Hepatocyte (in vitro differentiated cells): ENCODE results near the gene RALGAPA2. TPM values are rescaled to one million over a fixed set of nuclear protein-coding genes. Genes with fewer than 3 reads are reported as not detected.

ENCODE experiments used
- DNase-seq: peaks from one replicate; pipeline ENCODE4 v3.0.0-alpha.2; 2016; ENCODE audit warnings: low spot score
- H2AFZ ChIP-seq: fragments of 200-600 bp; sonication (generic); 2 replicates; pipeline ENCODE4 v1.6.0; 2016; ENCODE audit warnings: antibody characterized with exemption, mild to moderate bottlenecking
- H3K27ac ChIP-seq: fragments of 200-600 bp; sonication (generic); 2 replicates; pipeline ENCODE4 v1.5.1; 2016; ENCODE audit warnings: mild to moderate bottlenecking
- H3K27me3 ChIP-seq: fragments of 200-600 bp; sonication (generic); 2 replicates; pipeline ENCODE4 v1.6.1; 2016
- H3K36me3 ChIP-seq: fragments of 200-600 bp; sonication (generic); replicated peaks from 2 replicates; pipeline ENCODE4 v1.5.1; 2016; ENCODE audit warnings: low read depth; ENCODE audit not compliant: insufficient read depth
- H3K4me1 ChIP-seq: fragments of 200-600 bp; sonication (generic); 2 replicates; pipeline ENCODE4 v1.5.1; 2016; ENCODE audit warnings: mild to moderate bottlenecking, moderate library complexity; ENCODE audit not compliant: insufficient read depth
- H3K4me2 ChIP-seq: fragments of 200-600 bp; sonication (generic); 2 replicates; pipeline ENCODE4 v1.6.0; 2016
- H3K4me3 ChIP-seq: fragments of 200-600 bp; sonication (generic); 2 replicates; pipeline ENCODE4 v1.5.1; 2016; ENCODE audit warnings: mild to moderate bottlenecking
- H3K79me2 ChIP-seq: fragments of 200-600 bp; sonication (generic); 2 replicates; pipeline ENCODE4 v1.6.0; 2017; ENCODE audit warnings: mild to moderate bottlenecking
- H3K9me2 ChIP-seq: fragments of 200-600 bp; sonication (generic); replicated peaks from 2 replicates; pipeline ENCODE4 v1.6.0; 2017; ENCODE audit warnings: mild to moderate bottlenecking; ENCODE audit not compliant: insufficient read depth
- H3K9me3 ChIP-seq: fragments of 200-600 bp; sonication (generic); 2 replicates; pipeline ENCODE4 v1.5.1; 2016; ENCODE audit warnings: low read depth, mild to moderate bottlenecking
- H4K20me1 ChIP-seq: fragments of 200-600 bp; sonication (generic); 2 replicates; pipeline ENCODE4 v1.6.0; 2016; ENCODE audit warnings: mild to moderate bottlenecking; ENCODE audit not compliant: insufficient read depth, poor library complexity, severe bottlenecking
- EZH2 ChIP-seq: fragments of 200-600 bp; sonication (generic); IDR thresholded peaks from 2 replicates; pipeline ENCODE4 v1.6.1; 2016; ENCODE audit warnings: antibody characterized with exemption, mild to moderate bottlenecking, borderline replicate concordance
- EZH2phosphoT487 ChIP-seq: fragments of 200-600 bp; sonication (generic); IDR thresholded peaks from one replicate; pipeline ENCODE4 v1.6.1; 2018; ENCODE audit warnings: antibody characterized with exemption, mild to moderate bottlenecking, low read depth, moderate library complexity; ENCODE audit not compliant: unreplicated experiment, severe bottlenecking
- WGBS: methylation state at CpG from one replicate; pipeline ENCODE4 v1.1.6; 2016; ENCODE audit warnings: low lambda C conversion rate; ENCODE audit errors: missing lambda C conversion rate; 5-methylcytosine and 5-hydroxymethylcytosine counted together
- polyA plus RNA-seq: library from polyadenylated mRNA; unstranded; fragments of >200 nt; fragmentation: Nextera tagmentation; extraction: Ambion mirVana; gene quantifications from 2 replicates; pipeline ENCODE4 v1.2.1, GENCODE V29; 2016
- total RNA-seq: library from RNA; depleted of rRNA; stranded (reverse); fragments of >200 nt; gene quantifications from 2 replicates; pipeline ENCODE4 v1.2.3, GENCODE V29; 2014
- TF ChIP-seq, protein P1 (sequence below): fragments of 200-600 bp; sonication (generic); IDR thresholded peaks from 2 replicates; pipeline ENCODE4 v1.5.1; 2016; ENCODE audit warnings: antibody characterized with exemption, mild to moderate bottlenecking; ENCODE audit not compliant: poor library complexity

Gene RALGAPA2
- total and polyA plus RNA-seq, 2 experiments from 2014 or later = 16.8 to 35.3 TPM

DNA sequence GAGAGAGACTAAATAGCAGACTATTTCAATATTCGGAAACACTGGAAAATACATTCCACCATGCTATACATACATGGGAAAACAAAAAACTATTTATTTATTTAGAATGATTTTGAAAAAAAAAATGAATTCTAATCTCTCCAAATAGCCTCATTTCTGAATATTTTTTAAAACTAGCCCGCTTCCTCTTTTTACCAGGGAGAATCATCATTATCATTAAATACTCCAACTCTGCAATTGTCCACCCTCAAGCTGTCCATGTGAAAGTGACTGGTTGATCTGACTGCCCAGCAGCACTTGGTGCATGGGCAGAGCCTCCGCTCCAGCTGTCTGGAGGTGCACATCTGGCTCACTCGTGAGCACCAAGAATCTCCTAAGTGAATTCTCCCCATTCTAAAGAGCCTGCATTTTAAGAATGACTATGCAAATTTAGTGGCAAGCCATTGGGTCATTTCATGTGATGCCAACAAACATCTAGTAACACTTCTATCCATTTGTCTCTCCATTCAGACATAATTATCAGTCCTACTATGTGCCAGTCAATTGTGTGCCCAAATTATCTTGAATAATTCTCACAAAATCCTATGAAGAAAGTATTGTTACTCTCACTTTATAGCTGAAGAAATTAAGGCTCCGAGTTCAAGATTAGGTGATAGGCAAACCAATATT, 279.7 kb downstream of the RALGAPA2 start:
- Histone ChIP-seq H4K20me1 (no peaks in the 10 kb centered on the region), H3K27me3 (no peaks in the 10 kb centered on the region), H3K4me1 (no peaks in the 10 kb centered on the region), H3K79me2 (no peaks in the 10 kb centered on the region), H3K4me3 (no peak overlapping the region), H3K9me3 (no peaks in the 10 kb centered on the region), H3K27ac (no peak overlapping the region), H3K36me3 (no peaks in the 10 kb centered on the region), H2AFZ (no peak overlapping the region), H3K4me2 (no peak overlapping the region), H3K9me2 (no peaks in the 10 kb centered on the region)
- TF ChIP-seq EZH2 (no peak), EZH2phosphoT487 (no peak)
- TF ChIP-seq, protein P1, sequence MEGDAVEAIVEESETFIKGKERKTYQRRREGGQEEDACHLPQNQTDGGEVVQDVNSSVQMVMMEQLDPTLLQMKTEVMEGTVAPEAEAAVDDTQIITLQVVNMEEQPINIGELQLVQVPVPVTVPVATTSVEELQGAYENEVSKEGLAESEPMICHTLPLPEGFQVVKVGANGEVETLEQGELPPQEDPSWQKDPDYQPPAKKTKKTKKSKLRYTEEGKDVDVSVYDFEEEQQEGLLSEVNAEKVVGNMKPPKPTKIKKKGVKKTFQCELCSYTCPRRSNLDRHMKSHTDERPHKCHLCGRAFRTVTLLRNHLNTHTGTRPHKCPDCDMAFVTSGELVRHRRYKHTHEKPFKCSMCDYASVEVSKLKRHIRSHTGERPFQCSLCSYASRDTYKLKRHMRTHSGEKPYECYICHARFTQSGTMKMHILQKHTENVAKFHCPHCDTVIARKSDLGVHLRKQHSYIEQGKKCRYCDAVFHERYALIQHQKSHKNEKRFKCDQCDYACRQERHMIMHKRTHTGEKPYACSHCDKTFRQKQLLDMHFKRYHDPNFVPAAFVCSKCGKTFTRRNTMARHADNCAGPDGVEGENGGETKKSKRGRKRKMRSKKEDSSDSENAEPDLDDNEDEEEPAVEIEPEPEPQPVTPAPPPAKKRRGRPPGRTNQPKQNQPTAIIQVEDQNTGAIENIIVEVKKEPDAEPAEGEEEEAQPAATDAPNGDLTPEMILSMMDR = no peak
- DNase-seq = no peak
- 95% methylated on average over 5 of the region's 5 CpGs for WGBS

DNA sequence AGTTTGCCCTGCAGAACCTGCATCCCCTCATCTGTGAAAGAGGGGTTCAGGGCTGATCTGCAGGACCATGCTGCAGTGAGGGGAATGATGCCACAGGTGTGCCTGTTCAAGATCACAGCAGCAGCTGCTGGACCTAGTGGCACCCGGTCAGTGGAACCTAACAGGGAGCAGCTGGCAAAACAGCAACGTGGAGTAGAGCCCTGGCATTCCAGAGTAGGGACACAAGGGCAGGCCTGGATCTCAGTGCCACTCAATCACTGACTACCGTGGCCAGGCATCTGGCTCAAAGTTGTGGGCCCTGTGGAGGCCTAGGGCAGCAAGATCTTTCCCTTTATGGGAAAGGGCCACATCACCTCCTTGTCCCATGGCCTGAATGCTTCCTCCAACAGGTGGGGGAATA, 282.4 kb downstream of the RALGAPA2 start:
- no peak for DNase-seq
- no peaks in the 10 kb centered on the region for H3K79me2 ChIP-seq
- no peak overlapping the region for H3K4me3 ChIP-seq
- no peaks in the 10 kb centered on the region for H4K20me1 ChIP-seq
- no peaks in the 10 kb centered on the region for H3K36me3 ChIP-seq
- no peaks in the 10 kb centered on the region for H3K27me3 ChIP-seq
- no peak overlapping the region for H3K27ac ChIP-seq
- H2AFZ ChIP-seq = no peak overlapping the region
- WGBS = 88% methylated on average over 3 of the region's 3 CpGs
- H3K4me1 ChIP-seq = no peaks in the 10 kb centered on the region
- no peaks in the 10 kb centered on the region for H3K9me2 ChIP-seq
- no peak overlapping the region for H3K4me2 ChIP-seq
- H3K9me3 ChIP-seq = no peaks in the 10 kb centered on the region
- TF ChIP-seq EZH2 (no peak), EZH2phosphoT487 (no peak)
- TF ChIP-seq, protein P1 = no peak

DNA sequence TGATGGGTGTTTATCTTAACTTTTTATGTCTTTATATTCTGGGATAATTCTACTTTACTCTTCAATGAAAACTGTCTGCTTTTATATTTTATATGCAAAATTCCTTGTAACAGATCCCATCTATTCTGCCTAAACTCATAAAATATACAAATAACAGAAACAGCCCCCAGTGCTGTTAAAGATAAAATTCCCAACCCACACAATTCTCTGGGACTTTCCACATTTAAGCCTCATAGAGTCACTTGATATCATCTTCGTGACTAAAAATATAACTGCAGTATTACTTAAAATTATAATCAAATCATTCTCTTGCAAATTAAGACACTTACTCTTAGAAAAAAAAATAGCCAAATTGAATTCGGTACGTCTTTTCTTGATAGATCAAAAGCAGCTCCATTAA, 284.4 kb downstream of the RALGAPA2 start:
- TF ChIP-seq, protein P1 = no peak
- TF ChIP-seq EZH2 = no peak
- no peak for TF ChIP-seq EZH2phosphoT487
- no peaks in the 10 kb centered on the region for H3K79me2 ChIP-seq
- H2AFZ ChIP-seq = no peak overlapping the region
- no peaks in the 10 kb centered on the region for H3K4me1 ChIP-seq
- no peaks in the 10 kb centered on the region for H4K20me1 ChIP-seq
- H3K9me2 ChIP-seq = no peaks in the 10 kb centered on the region
- no peak for DNase-seq
- no peaks in the 10 kb centered on the region for H3K9me3 ChIP-seq
- no peak overlapping the region for H3K4me2 ChIP-seq
- H3K27ac ChIP-seq = no peak overlapping the region
- H3K27me3 ChIP-seq = no peaks in the 10 kb centered on the region
- no peaks in the 10 kb centered on the region for H3K36me3 ChIP-seq
- no peak overlapping the region for H3K4me3 ChIP-seq
- 89% methylated on average over 3 of the region's 3 CpGs for WGBS
